ENCODE results near the gene BMP7.
"Not testable (repeated sequence)": the region's sequence is repeated elsewhere in the genome, so short reads cannot be mapped to it uniquely, and the experiment has no call there.

BMP7 gene

GRCh38 chr20:57192311-57192710 lies 74.1 kb downstream of the BMP7 start:
- no peak for DNase-seq (ENCODE audit: low read depth)
- TF ChIP-seq, protein P1, sequence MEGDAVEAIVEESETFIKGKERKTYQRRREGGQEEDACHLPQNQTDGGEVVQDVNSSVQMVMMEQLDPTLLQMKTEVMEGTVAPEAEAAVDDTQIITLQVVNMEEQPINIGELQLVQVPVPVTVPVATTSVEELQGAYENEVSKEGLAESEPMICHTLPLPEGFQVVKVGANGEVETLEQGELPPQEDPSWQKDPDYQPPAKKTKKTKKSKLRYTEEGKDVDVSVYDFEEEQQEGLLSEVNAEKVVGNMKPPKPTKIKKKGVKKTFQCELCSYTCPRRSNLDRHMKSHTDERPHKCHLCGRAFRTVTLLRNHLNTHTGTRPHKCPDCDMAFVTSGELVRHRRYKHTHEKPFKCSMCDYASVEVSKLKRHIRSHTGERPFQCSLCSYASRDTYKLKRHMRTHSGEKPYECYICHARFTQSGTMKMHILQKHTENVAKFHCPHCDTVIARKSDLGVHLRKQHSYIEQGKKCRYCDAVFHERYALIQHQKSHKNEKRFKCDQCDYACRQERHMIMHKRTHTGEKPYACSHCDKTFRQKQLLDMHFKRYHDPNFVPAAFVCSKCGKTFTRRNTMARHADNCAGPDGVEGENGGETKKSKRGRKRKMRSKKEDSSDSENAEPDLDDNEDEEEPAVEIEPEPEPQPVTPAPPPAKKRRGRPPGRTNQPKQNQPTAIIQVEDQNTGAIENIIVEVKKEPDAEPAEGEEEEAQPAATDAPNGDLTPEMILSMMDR (conservative IDR thresholded peaks at IDR 0.05; ENCODE audit: control insufficient read depth, insufficient read depth, low read depth, low read length), result no peak
- no peak overlapping the region for H3K4me3 ChIP-seq (ENCODE audit: control insufficient read depth, low read depth, low read length)

- H3K4me3 ChIP-seq (ENCODE audit: control insufficient read depth, low read depth, low read length); DNase-seq (ENCODE audit: low read depth): not testable (repeated sequence)
Measured at GRCh38 chr20:57191265-57191638, 75.2 kb downstream of the BMP7 start.

GRCh38 chr20:57190536-57191264 lies 75.7 kb downstream of the BMP7 start:
- TF ChIP-seq, protein P1 (conservative IDR thresholded peaks at IDR 0.05; ENCODE audit: control insufficient read depth, insufficient read depth, low read depth, low read length), result no peak
- H3K4me3 ChIP-seq (ENCODE audit: control insufficient read depth, low read depth, low read length), result no peak overlapping the region
- DNase-seq (ENCODE audit: low read depth), result peak; percentile 46

DNA sequence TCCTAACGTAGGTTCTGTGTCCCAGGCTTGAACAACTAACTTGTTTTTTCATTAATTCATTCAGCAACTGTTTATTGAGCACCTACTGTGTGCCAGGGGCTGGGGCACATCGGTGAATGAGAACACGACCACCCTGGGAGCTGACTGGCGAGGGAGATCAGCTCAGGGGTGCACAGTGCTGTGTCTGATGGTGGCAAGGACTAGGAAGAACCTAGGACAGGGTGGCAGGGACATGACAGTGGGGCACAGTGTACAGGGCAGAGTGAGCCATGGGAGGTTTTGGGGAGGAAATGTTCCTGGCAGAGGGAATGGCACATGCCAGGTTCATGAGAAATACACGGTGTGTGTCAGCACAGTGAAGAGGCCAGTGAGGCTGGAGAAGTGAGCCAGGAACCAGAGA lies 76.7 kb downstream of the BMP7 start:
- DNase-seq (ENCODE audit: low read depth), result no peak
- TF ChIP-seq, protein P1 (conservative IDR thresholded peaks at IDR 0.05; ENCODE audit: control insufficient read depth, insufficient read depth, low read depth, low read length), result no peak
- no peak overlapping the region for H3K4me3 ChIP-seq (ENCODE audit: control insufficient read depth, low read depth, low read length)

DNA sequence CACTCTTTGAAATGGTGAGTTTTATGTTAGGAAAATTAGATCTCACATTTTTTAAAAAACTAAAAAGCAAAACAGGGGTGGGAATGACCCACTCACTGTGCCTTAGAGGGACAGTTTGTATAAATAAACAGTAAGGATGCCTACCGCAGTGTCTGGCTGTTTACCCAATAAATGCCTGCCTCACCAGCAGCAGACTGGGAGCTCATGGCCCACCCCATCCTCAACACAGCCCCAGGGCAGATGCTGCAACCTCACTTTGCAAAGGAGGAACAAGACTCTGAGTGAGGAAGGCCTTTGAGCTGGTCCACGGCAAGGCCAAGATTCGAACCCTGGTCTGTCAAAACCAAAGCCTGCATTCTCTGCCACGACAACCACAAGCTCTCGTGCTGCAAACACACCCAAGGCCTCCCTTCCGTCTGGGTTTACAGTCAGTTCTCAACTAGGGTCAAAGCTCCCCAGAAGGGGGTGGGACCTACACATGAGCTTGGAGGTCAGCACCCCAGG lies 77.8 kb downstream of the BMP7 start:
- H3K4me3 ChIP-seq (ENCODE audit: control insufficient read depth, low read depth, low read length), result no peak overlapping the region
- TF ChIP-seq, protein P1 (conservative IDR thresholded peaks at IDR 0.05; ENCODE audit: control insufficient read depth, insufficient read depth, low read depth, low read length), result no peak

GRCh38 chr20:57188056-57188455 lies 78.4 kb downstream of the BMP7 start:
- DNase-seq (ENCODE audit: low read depth), result no peak
- H3K4me3 ChIP-seq (ENCODE audit: control insufficient read depth, low read depth, low read length), result no peak overlapping the region
- TF ChIP-seq, protein P1 (conservative IDR thresholded peaks at IDR 0.05; ENCODE audit: control insufficient read depth, insufficient read depth, low read depth, low read length), result no peak

More for the DNA sequence above, 77.8 kb downstream of the BMP7 start:
- no peak for DNase-seq (ENCODE audit: low read depth)

GRCh38 chr20:57187068-57187634 lies 79.3 kb downstream of the BMP7 start:
- no peak overlapping the region for H3K4me3 ChIP-seq (ENCODE audit: control insufficient read depth, low read depth, low read length)

More at GRCh38 chr20:57187068-57187634, 79.3 kb downstream of the BMP7 start:
- DNase-seq (ENCODE audit: low read depth), result no peak
- TF ChIP-seq, protein P1 (conservative IDR thresholded peaks at IDR 0.05; ENCODE audit: control insufficient read depth, insufficient read depth, low read depth, low read length), result no peak
